SK-N-SH (cell line): Measurements from ENCODE around the gene CUL1. TPM values are rescaled to one million over a fixed set of nuclear protein-coding genes. Genes with fewer than 3 reads are reported as not detected.

ENCODE experiments used
- CTCF ChIA-PET: fragments of 300-600, 350-600 bp; formaldehyde crosslinking; extraction: SDS; loops from one replicate; lab custom pipeline; 2021; lab: Yijun Ruan, JAX
- POLR2A ChIA-PET: fragments of 350-600 bp; sonication (Branson Sonifier 250); formaldehyde crosslinking; extraction: SDS; loops from one replicate; lab custom pipeline; 2020; ENCODE audit warnings: antibody characterized with exemption, inconsistent platforms; lab: Yijun Ruan, JAX
- DNase-seq: peaks from one replicate; pipeline ENCODE4 v3.0.0; 2012
- H2AFZ ChIP-seq: fragments of 200-600 bp; sonication (generic); 2 replicates; pipeline ENCODE4 v1.8.1; 2016; ENCODE audit warnings: antibody characterized with exemption, mild to moderate bottlenecking, low read depth
- H3F3A ChIP-seq: fragments of 200-600 bp; sonication (generic); replicated peaks from 2 replicates; pipeline ENCODE3; 2016; ENCODE audit warnings: antibody characterized with exemption, mild to moderate bottlenecking; ENCODE audit not compliant: insufficient read depth
- H3K27ac ChIP-seq, 2 experiments: fragments of 200-500 bp in 1 of 2; fragments of 200-600 bp in 1 of 2; sonication (Bioruptor generic) in 1 of 2; sonication (generic), shearing (Covaris generic) in 1 of 2; 2 replicates each; pipeline versions ENCODE4 v1.5.1 to v1.6.1; 2014 to 2016; ENCODE audit warnings: low read depth in 2 of 2, inconsistent platforms in 1 of 2, low read length in 1 of 2, mild to moderate bottlenecking in 1 of 2, mixed read lengths in 1 of 2
- H3K27me3 ChIP-seq: fragments of 200-600 bp; sonication (generic), shearing (Covaris generic); 2 replicates; pipeline ENCODE4 v1.6.1; 2016; ENCODE audit warnings: mixed run types; ENCODE audit not compliant: insufficient read depth
- H3K36me3 ChIP-seq, 2 experiments: fragments of 200-500 bp in 1 of 2; fragments of 200-600 bp in 1 of 2; sonication (Bioruptor generic) in 1 of 2; sonication (generic) in 1 of 2; replicated peaks in 1 of 2; 2 replicates each; pipeline versions ENCODE3 to v1.5.1; 2014 to 2016; ENCODE audit warnings: low read length in 1 of 2, mild to moderate bottlenecking in 1 of 2; ENCODE audit not compliant: insufficient read depth in 2 of 2, control insufficient read depth in 1 of 2
- H3K4me1 ChIP-seq, 2 experiments: fragments of 200-500 bp in 1 of 2; fragments of 200-600 bp in 1 of 2; sonication (Bioruptor generic) in 1 of 2; sonication (generic), shearing (Covaris generic) in 1 of 2; 2 replicates each; pipeline versions ENCODE4 v1.5.1 to v1.6.1; 2014 to 2016; ENCODE audit warnings: low read depth in 1 of 2, low read length in 1 of 2, mixed run types in 1 of 2; ENCODE audit not compliant: insufficient read depth in 2 of 2, control insufficient read depth in 1 of 2
- H3K4me2 ChIP-seq: fragments of 200-600 bp; sonication (generic), shearing (Covaris generic); 2 replicates; pipeline ENCODE4 v1.6.1; 2017; ENCODE audit warnings: mixed run types
- H3K4me3 ChIP-seq, 2 experiments: fragments of 200-500 bp in 1 of 2; fragments of 200-600 bp in 1 of 2; sonication (Bioruptor generic) in 1 of 2; sonication (generic), shearing (Covaris generic) in 1 of 2; 2 replicates each; pipeline versions ENCODE4 v1.5.1 to v1.8.1; 2014 to 2016; ENCODE audit warnings: low read depth in 2 of 2, inconsistent platforms in 1 of 2, low read length in 1 of 2, mild to moderate bottlenecking in 1 of 2, mixed read lengths in 1 of 2, moderate library complexity in 1 of 2
- H3K79me2 ChIP-seq: fragments of 200-600 bp; sonication (generic); 2 replicates; pipeline ENCODE4 v1.8.1; 2017; ENCODE audit warnings: mild to moderate bottlenecking; ENCODE audit not compliant: insufficient read depth
- H3K9ac ChIP-seq: fragments of 200-600 bp; sonication (generic); 2 replicates; pipeline ENCODE4 v1.6.1; 2017; ENCODE audit warnings: mixed run types
- H3K9me2 ChIP-seq: fragments of 200-600 bp; sonication (generic); 2 replicates; pipeline ENCODE4 v1.6.1; 2017; ENCODE audit warnings: mixed run types
- H3K9me3 ChIP-seq: fragments of 200-600 bp; sonication (generic); 2 replicates; pipeline ENCODE4 v1.6.1; 2017; ENCODE audit warnings: mixed run types, mild to moderate bottlenecking, moderate library complexity
- H4K20me1 ChIP-seq: fragments of 200-600 bp; sonication (generic); 2 replicates; pipeline ENCODE4 v1.6.1; 2017; ENCODE audit warnings: mild to moderate bottlenecking, mixed run types; ENCODE audit not compliant: insufficient read depth
- CHD2 ChIP-seq: fragments of 150-350 bp; IDR thresholded peaks from 2 replicates; pipeline ENCODE4 v1.6.1; 2018; ENCODE audit warnings: low read length; ENCODE audit not compliant: partially characterized antibody
- FOSL2 ChIP-seq: IDR thresholded peaks from 2 replicates; pipeline ENCODE4 v1.4.0; 2012; ENCODE audit warnings: low read depth, mild to moderate bottlenecking, moderate library complexity, borderline replicate concordance
- FOXM1 ChIP-seq: IDR thresholded peaks from 2 replicates; pipeline ENCODE4 v1.4.0; 2012; ENCODE audit warnings: low read depth, mild to moderate bottlenecking
- GABPA ChIP-seq: IDR thresholded peaks from 2 replicates; pipeline ENCODE4 v1.4.0; 2012; ENCODE audit warnings: low read depth, mild to moderate bottlenecking
- GATA2 ChIP-seq: sonication (generic); formaldehyde crosslinking; IDR thresholded peaks from 2 replicates; pipeline ENCODE4 v1.5.0; 2020; ENCODE audit warnings: mild to moderate bottlenecking, missing genetic modification reagents
- IRF3 ChIP-seq: fragments of 150-350 bp; IDR thresholded peaks from 2 replicates; pipeline ENCODE4 v1.6.1; 2016; ENCODE audit warnings: mild to moderate bottlenecking, low read depth, low read length
- MAX ChIP-seq: IDR thresholded peaks from 2 replicates; pipeline ENCODE4 v1.4.0; 2012; ENCODE audit warnings: low read depth
- NRF1 ChIP-seq: IDR thresholded peaks from 2 replicates; pipeline ENCODE4 v1.6.1; 2012; ENCODE audit warnings: low read depth, mild to moderate bottlenecking, low read length
- POLR2AphosphoS5 ChIP-seq: IDR thresholded peaks from 2 replicates; pipeline ENCODE4 v1.6.1; 2012; ENCODE audit warnings: low read depth, low read length
- RAD21 ChIP-seq: IDR thresholded peaks from 2 replicates; pipeline ENCODE4 v1.6.1; 2012; ENCODE audit warnings: mild to moderate bottlenecking, low read length
- RCOR1 ChIP-seq: fragments of 150-350 bp; IDR thresholded peaks from 2 replicates; pipeline ENCODE4 v1.6.1; 2017; ENCODE audit warnings: antibody characterized with exemption, low read length
- SIN3A ChIP-seq: IDR thresholded peaks from 2 replicates; pipeline ENCODE4 v1.6.1; 2012; ENCODE audit warnings: low read depth, mild to moderate bottlenecking, low read length, moderate library complexity, borderline replicate concordance
- SMC3 ChIP-seq: IDR thresholded peaks from 2 replicates; pipeline ENCODE4 v1.6.1; 2012; ENCODE audit warnings: low read depth, low read length, improper control_type of control experiment
- TAF1 ChIP-seq: IDR thresholded peaks from 2 replicates; pipeline ENCODE4 v1.6.1; 2012; ENCODE audit warnings: low read depth, mild to moderate bottlenecking, low read length, moderate library complexity, borderline replicate concordance
- TEAD4 ChIP-seq: IDR thresholded peaks from 2 replicates; pipeline ENCODE4 v1.4.0; 2012; ENCODE audit warnings: mild to moderate bottlenecking, borderline replicate concordance; ENCODE audit not compliant: insufficient read depth
- YY1 ChIP-seq: IDR thresholded peaks from 2 replicates; pipeline ENCODE4 v1.4.0; 2012; ENCODE audit warnings: low read depth, mild to moderate bottlenecking
- WGBS: methylation state at CpG from one replicate; pipeline ENCODE4 v1.1.6; 2017; ENCODE audit warnings: low lambda C conversion rate; 5-methylcytosine and 5-hydroxymethylcytosine counted together
- polyA plus RNA-seq, 3 experiments: library from polyadenylated mRNA; depleted of rRNA; stranded (reverse); fragments of >200 nt; gene quantifications; 2 replicates each; pipeline ENCODE4 v1.2.3, GENCODE V29; 2012
- TF ChIP-seq, protein P1 (sequence below): fragments of 150-350 bp; IDR thresholded peaks from 2 replicates; pipeline ENCODE4 v1.6.1; 2017; ENCODE audit warnings: antibody characterized with exemption, low read length, low read depth, borderline replicate concordance
- TF ChIP-seq, protein P2 (sequence below): fragments of 200-600 bp; sonication (generic); IDR thresholded peaks from 2 replicates; pipeline ENCODE4 v1.6.1; 2017; ENCODE audit warnings: antibody characterized with exemption, mild to moderate bottlenecking, moderate library complexity
- TF ChIP-seq, protein P3 (sequence below): IDR thresholded peaks from 2 replicates; pipeline ENCODE4 v1.4.0; 2012; ENCODE audit warnings: low read depth, borderline replicate concordance
- TF ChIP-seq, protein P4 (sequence below): IDR thresholded peaks from 2 replicates; pipeline ENCODE4; 2012

The CUL1 gene
- polyA plus RNA-seq, 1 of the 3 experiments (the other 2 are of a cell fraction) = 45.2 TPM

GRCh38 chr7:148720472-148720871 is 21.8 kb downstream of the CUL1 start (continued):
- TF ChIP-seq FOSL2 = no peak
- TF ChIP-seq TEAD4 = no peak
- no peak for TF ChIP-seq GATA2 (CRISPR knock-in tag)
- TF ChIP-seq, protein P1, sequence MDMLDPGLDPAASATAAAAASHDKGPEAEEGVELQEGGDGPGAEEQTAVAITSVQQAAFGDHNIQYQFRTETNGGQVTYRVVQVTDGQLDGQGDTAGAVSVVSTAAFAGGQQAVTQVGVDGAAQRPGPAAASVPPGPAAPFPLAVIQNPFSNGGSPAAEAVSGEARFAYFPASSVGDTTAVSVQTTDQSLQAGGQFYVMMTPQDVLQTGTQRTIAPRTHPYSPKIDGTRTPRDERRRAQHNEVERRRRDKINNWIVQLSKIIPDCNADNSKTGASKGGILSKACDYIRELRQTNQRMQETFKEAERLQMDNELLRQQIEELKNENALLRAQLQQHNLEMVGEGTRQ = no peak
- no peak for TF ChIP-seq FOXM1
- TF ChIP-seq MAX = no peak

DNA sequence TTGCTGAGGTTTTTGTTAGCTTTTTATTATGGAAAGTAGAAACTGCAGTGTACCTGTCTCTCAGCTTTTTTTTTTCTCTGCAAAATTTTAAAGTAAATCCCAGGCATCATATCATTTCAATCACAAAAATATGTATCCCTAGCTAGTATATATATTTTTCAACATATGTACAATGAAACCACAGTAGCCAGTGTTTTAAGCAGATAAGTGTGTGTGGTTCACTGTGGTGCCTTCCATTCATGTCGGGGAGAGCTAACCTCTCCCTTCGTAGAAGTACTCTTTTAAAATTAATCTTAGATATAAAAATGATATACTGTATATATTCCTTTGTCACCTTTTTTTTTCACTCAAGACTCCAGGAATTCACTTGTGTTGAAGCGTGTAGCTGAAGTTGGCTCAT is 22.7 kb downstream of the CUL1 start:
- H3K4me2 ChIP-seq = no peak overlapping the region
- POLR2A ChIA-PET = no interaction called here
- H3K79me2 ChIP-seq = peaks cover 100% of the 10 kb centered on the region
- no peak for DNase-seq
- no peaks in the 10 kb centered on the region for H3K9me2 ChIP-seq
- no peak overlapping the region for H2AFZ ChIP-seq
- H3K9me3 ChIP-seq = no peaks in the 10 kb centered on the region
- no peak overlapping the region for H3K9ac ChIP-seq
- peaks cover 100% of the 10 kb centered on the region for H4K20me1 ChIP-seq
- no peak overlapping the region for H3K27ac ChIP-seq
- H3K27me3 ChIP-seq = no peaks in the 10 kb centered on the region
- H3F3A ChIP-seq = no peaks in the 10 kb centered on the region
- peaks cover 7 to 18% of the 10 kb centered on the region in 2 experiments; a peak in 2 of 4 replicates for H3K4me1 ChIP-seq
- TF ChIP-seq, protein P1 = no peak
- TF ChIP-seq, protein P2, sequence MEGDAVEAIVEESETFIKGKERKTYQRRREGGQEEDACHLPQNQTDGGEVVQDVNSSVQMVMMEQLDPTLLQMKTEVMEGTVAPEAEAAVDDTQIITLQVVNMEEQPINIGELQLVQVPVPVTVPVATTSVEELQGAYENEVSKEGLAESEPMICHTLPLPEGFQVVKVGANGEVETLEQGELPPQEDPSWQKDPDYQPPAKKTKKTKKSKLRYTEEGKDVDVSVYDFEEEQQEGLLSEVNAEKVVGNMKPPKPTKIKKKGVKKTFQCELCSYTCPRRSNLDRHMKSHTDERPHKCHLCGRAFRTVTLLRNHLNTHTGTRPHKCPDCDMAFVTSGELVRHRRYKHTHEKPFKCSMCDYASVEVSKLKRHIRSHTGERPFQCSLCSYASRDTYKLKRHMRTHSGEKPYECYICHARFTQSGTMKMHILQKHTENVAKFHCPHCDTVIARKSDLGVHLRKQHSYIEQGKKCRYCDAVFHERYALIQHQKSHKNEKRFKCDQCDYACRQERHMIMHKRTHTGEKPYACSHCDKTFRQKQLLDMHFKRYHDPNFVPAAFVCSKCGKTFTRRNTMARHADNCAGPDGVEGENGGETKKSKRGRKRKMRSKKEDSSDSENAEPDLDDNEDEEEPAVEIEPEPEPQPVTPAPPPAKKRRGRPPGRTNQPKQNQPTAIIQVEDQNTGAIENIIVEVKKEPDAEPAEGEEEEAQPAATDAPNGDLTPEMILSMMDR = no peak
- TF ChIP-seq FOXM1 (no peak), IRF3 (no peak), FOSL2 (no peak), SIN3A (no peak), CHD2 (no peak), TAF1 (no peak), GABPA (no peak), SMC3 (no peak), RAD21 (no peak), TEAD4 (no peak), RCOR1 (no peak), YY1 (no peak), NRF1 (no peak), POLR2AphosphoS5 (no peak), GATA2 (CRISPR knock-in tag) (no peak)
- TF ChIP-seq, protein P3, sequence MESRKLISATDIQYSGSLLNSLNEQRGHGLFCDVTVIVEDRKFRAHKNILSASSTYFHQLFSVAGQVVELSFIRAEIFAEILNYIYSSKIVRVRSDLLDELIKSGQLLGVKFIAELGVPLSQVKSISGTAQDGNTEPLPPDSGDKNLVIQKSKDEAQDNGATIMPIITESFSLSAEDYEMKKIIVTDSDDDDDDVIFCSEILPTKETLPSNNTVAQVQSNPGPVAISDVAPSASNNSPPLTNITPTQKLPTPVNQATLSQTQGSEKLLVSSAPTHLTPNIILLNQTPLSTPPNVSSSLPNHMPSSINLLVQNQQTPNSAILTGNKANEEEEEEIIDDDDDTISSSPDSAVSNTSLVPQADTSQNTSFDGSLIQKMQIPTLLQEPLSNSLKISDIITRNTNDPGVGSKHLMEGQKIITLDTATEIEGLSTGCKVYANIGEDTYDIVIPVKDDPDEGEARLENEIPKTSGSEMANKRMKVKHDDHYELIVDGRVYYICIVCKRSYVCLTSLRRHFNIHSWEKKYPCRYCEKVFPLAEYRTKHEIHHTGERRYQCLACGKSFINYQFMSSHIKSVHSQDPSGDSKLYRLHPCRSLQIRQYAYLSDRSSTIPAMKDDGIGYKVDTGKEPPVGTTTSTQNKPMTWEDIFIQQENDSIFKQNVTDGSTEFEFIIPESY = no peak
- TF ChIP-seq, protein P4, sequence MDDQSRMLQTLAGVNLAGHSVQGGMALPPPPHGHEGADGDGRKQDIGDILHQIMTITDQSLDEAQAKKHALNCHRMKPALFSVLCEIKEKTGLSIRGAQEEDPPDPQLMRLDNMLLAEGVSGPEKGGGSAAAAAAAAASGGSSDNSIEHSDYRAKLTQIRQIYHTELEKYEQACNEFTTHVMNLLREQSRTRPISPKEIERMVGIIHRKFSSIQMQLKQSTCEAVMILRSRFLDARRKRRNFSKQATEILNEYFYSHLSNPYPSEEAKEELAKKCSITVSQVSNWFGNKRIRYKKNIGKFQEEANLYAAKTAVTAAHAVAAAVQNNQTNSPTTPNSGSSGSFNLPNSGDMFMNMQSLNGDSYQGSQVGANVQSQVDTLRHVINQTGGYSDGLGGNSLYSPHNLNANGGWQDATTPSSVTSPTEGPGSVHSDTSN = no peak
- H3K36me3 ChIP-seq = peaks cover 0 to 5% of the 10 kb centered on the region in 2 experiments
- CTCF ChIA-PET = interaction anchor here (0.6 to 3.9 kb wide), 8 partner anchors 9 to 1904 kb away, joined by 3 to 18 read pairs (median 4); no protein-coding TSS in a partner anchor
- WGBS = 98% methylated on average over 3 of the region's 3 CpGs
- no peak overlapping the region for H3K4me3 ChIP-seq
